Kidney (tissue), 14 donors: ENCODE measurements around the gene SLC47A1. TPM values are rescaled to one million over a fixed set of nuclear protein-coding genes. Genes with fewer than 3 reads are reported as not detected.

ENCODE experiments used
- DNase-seq, 5 donors: peaks; one replicate each; pipeline ENCODE4 v3.0.0-alpha.2; 2013 to 2020
- FAIRE-seq: peaks from 2 replicates; lab custom pipeline; 2012; peaks lifted over from hg19 to GRCh38; lab: Jason Lieb, UNC
- H3K27ac ChIP-seq, 2 donors: one replicate each; pipeline ENCODE4 v1.7.0; 2013; ENCODE audit warnings: low read depth in 2 of 2, low read length in 2 of 2, inconsistent platforms in 1 of 2
- H3K27me3 ChIP-seq: one replicate; pipeline ENCODE4 v1.7.1; 2013; ENCODE audit warnings: low read length, inconsistent platforms; ENCODE audit not compliant: control insufficient read depth, insufficient read depth
- H3K36me3 ChIP-seq, 3 donors: one replicate each; pipeline versions ENCODE4 v1.7.0 to v1.7.1; 2013; ENCODE audit warnings: low read length in 3 of 3, control low read depth in 1 of 3, inconsistent platforms in 1 of 3; ENCODE audit not compliant: insufficient read depth in 3 of 3, control insufficient read depth in 2 of 3
- H3K4me1 ChIP-seq, 3 donors: one replicate each; pipeline versions ENCODE4 v1.7.0 to v1.7.1; 2013; ENCODE audit warnings: low read length in 3 of 3, inconsistent platforms in 1 of 3, low read depth in 1 of 3; ENCODE audit not compliant: control insufficient read depth in 2 of 3, insufficient read depth in 2 of 3
- H3K4me3 ChIP-seq, 3 donors: one replicate each; pipeline versions ENCODE4 v1.7.0 to v1.8.1; 2013; ENCODE audit warnings: low read length in 3 of 3, control low read depth in 1 of 3, inconsistent platforms in 1 of 3
- H3K9ac ChIP-seq, 3 donors: one replicate each; pipeline versions ENCODE4 v1.7.0 to v1.7.1; 2013; ENCODE audit warnings: low read length in 3 of 3, control low read depth in 1 of 3, inconsistent platforms in 1 of 3
- H3K9me3 ChIP-seq, 3 donors: one replicate each; pipeline versions ENCODE4 v1.7.0 to v1.7.1; 2013; ENCODE audit warnings: low read length in 3 of 3, control low read depth in 1 of 3, inconsistent platforms in 1 of 3; ENCODE audit not compliant: control insufficient read depth in 2 of 3, insufficient read depth in 1 of 3
- intact Hi-C: fragments of 100-400 bp; cut with DNase I; formaldehyde crosslinking; loops from one replicate; pipeline ENCODE4 v1.11.1; 2022
- polyA plus RNA-seq: library from polyadenylated mRNA; stranded (reverse); fragments of 350-450 nt; fragmentation: Illumina TruSeq; extraction: RNeasy Lipid Tissue Mini Kit (QIAGEN cat#74804); gene quantifications from one replicate; pipeline ENCODE4 v1.2.3, GENCODE V29; 2014; ENCODE audit warnings: low read depth, low replicate concordance; ENCODE audit not compliant: insufficient read depth
- total RNA-seq: library from RNA; stranded (reverse); fragmentation: NEBNext Ultra II Directional; extraction: Animal tissue kit (Norgen Biotek cat#: 25700); gene quantifications from one replicate; pipeline ENCODE4 v1.2.1, GENCODE V29; 2021
- TF ChIP-seq, protein P1 (sequence below): IDR thresholded peaks from 3 replicates; pipeline ENCODE4 v1.5.1; 2012; ENCODE audit warnings: mild to moderate bottlenecking, moderate library complexity, borderline replicate concordance; ENCODE audit not compliant: insufficient read depth; ENCODE audit errors: extremely low read depth
- donor health status: control.
- donor health status: control.
- donor health status: control.
- donor health status: control.
- donor health status: control.
- donor health status: DM: yes; HTN: yes; CAD: no.
- donor health status: Normal renal cell carcinoma (clear cell type).

The SLC47A1 gene
- total and polyA plus RNA-seq, 2 donors from 2014 or later = 26.0 to 94.8 TPM

- intact Hi-C loops = no loop called here
- DNase-seq (no peak), FAIRE-seq (no peak)
- Histone ChIP-seq H3K9me3 (no peaks in the 10 kb centered on the region), H3K4me1 (no peaks in the 10 kb centered on the region), H3K36me3 (no peaks in the 10 kb centered on the region), H3K9ac (no peak overlapping the region), H3K4me3 (no peak overlapping the region), H3K27ac (no peak overlapping the region), H3K27me3 (no peaks in the 10 kb centered on the region)
- TF ChIP-seq, protein P1, sequence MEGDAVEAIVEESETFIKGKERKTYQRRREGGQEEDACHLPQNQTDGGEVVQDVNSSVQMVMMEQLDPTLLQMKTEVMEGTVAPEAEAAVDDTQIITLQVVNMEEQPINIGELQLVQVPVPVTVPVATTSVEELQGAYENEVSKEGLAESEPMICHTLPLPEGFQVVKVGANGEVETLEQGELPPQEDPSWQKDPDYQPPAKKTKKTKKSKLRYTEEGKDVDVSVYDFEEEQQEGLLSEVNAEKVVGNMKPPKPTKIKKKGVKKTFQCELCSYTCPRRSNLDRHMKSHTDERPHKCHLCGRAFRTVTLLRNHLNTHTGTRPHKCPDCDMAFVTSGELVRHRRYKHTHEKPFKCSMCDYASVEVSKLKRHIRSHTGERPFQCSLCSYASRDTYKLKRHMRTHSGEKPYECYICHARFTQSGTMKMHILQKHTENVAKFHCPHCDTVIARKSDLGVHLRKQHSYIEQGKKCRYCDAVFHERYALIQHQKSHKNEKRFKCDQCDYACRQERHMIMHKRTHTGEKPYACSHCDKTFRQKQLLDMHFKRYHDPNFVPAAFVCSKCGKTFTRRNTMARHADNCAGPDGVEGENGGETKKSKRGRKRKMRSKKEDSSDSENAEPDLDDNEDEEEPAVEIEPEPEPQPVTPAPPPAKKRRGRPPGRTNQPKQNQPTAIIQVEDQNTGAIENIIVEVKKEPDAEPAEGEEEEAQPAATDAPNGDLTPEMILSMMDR = no peak
Observed at GRCh38 chr17:19590451-19590850, 56.8 kb downstream of the SLC47A1 start.

GRCh38 chr17:19590912-19591551, 57.4 kb downstream of the SLC47A1 start:
- Histone ChIP-seq H3K27ac (no peak overlapping the region), H3K27me3 (no peaks in the 10 kb centered on the region), H3K9me3 (no peaks in the 10 kb centered on the region), H3K4me3 (no peak overlapping the region), H3K36me3 (no peaks in the 10 kb centered on the region), H3K9ac (no peak overlapping the region), H3K4me1 (no peaks in the 10 kb centered on the region)
- DNase-seq = peak in 1 of 5 donors; percentile 47
- intact Hi-C loops = no loop called here
- TF ChIP-seq, protein P1 = no peak
- no peak for FAIRE-seq

GRCh38 chr17:19592316-19592715, 58.7 kb downstream of the SLC47A1 start:
- TF ChIP-seq, protein P1 = no peak
- Histone ChIP-seq H3K27me3 (no peaks in the 10 kb centered on the region), H3K9ac (no peak overlapping the region), H3K36me3 (no peaks in the 10 kb centered on the region), H3K4me1 (no peaks in the 10 kb centered on the region), H3K9me3 (no peaks in the 10 kb centered on the region), H3K4me3 (no peak overlapping the region), H3K27ac (no peak overlapping the region)
- intact Hi-C loops = no loop called here
- FAIRE-seq = no peak
- DNase-seq = peak in 1 of 5 donors; percentile 35

GRCh38 chr17:19596869-19597268, 63.2 kb downstream of the SLC47A1 start:
- H3K4me1 ChIP-seq = no peaks in the 10 kb centered on the region
- H3K4me3 ChIP-seq = no peak overlapping the region
- TF ChIP-seq, protein P1 = no peak
- DNase-seq = no peak
- no peaks in the 10 kb centered on the region for H3K27me3 ChIP-seq
- no peak overlapping the region for H3K27ac ChIP-seq
- H3K9ac ChIP-seq = no peak overlapping the region
- intact Hi-C loops = no loop called here
- H3K9me3 ChIP-seq = no peaks in the 10 kb centered on the region
- H3K36me3 ChIP-seq = no peaks in the 10 kb centered on the region
- FAIRE-seq = no peak
